MM.1S (cell line): ENCODE data around the gene PAEP.

Experiments used
- EZH2 ChIP-seq: fragments of 300-600 bp; sonication (generic); optimal IDR thresholded peaks from 2 replicates; pipeline ENCODE3; 2017; ENCODE audit warnings: low read depth, mild to moderate bottlenecking, antibody characterized with exemption, low read length, mixed read lengths
- TF ChIP-seq, protein P1 (sequence below): fragments of 300-600 bp; sonication (generic); IDR thresholded peaks from 2 replicates; pipeline ENCODE4 v1.5.1; 2016; ENCODE audit warnings: antibody characterized with exemption, low read length, mixed read lengths

DNA sequence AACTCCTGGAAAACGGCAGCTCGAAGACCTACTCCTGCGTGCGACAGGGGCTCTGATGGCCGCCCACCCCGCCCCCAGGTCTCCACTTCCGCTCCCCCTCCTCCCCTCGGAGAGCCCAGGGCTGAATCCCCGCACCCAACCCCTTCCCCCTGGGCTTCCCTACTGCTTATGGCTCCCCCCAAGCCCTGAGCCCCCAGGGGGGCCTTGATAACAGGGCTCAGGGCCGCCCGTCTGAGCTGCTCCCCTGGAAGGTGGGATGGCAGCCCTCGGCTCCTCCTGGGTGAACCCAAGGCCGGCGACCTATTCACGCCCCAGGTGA lies 47.4 kb downstream of the PAEP start:
- no peak for TF ChIP-seq EZH2
- TF ChIP-seq, protein P1, sequence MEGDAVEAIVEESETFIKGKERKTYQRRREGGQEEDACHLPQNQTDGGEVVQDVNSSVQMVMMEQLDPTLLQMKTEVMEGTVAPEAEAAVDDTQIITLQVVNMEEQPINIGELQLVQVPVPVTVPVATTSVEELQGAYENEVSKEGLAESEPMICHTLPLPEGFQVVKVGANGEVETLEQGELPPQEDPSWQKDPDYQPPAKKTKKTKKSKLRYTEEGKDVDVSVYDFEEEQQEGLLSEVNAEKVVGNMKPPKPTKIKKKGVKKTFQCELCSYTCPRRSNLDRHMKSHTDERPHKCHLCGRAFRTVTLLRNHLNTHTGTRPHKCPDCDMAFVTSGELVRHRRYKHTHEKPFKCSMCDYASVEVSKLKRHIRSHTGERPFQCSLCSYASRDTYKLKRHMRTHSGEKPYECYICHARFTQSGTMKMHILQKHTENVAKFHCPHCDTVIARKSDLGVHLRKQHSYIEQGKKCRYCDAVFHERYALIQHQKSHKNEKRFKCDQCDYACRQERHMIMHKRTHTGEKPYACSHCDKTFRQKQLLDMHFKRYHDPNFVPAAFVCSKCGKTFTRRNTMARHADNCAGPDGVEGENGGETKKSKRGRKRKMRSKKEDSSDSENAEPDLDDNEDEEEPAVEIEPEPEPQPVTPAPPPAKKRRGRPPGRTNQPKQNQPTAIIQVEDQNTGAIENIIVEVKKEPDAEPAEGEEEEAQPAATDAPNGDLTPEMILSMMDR: no peak
